Measurements from ENCODE around the gene MCL1. TPM values are rescaled to one million over a fixed set of nuclear protein-coding genes. Genes with fewer than 3 reads are reported as not detected.

The MCL1 gene
- total and polyA plus RNA-seq, 2 of the 13 experiments (the other 11 are each of a cell fraction or from before 2014, with no cell fraction given): 69.5 to 125 TPM

GRCh38 chr1:150552128-150552910, 27.1 kb downstream of the MCL1 start (continued):
- TF ChIP-seq SAP130 (CRISPR knock-in tag; IDR thresholded peaks at IDR 0.05; ENCODE audit: low read depth): peak; percentile 81
- no peak for TF ChIP-seq HOXA7 (CRISPR knock-in tag; IDR thresholded peaks at IDR 0.05)
- peak in 1 of 2 experiments; percentile 57; a peak in 3 of 4 replicates for TF ChIP-seq POLR2A (IDR thresholded peaks at IDR 0.05; ENCODE audit: insufficient read depth in 1 of 2, low read depth in 2 of 2, low read length in 2 of 2)
- TF ChIP-seq ATF3 (CRISPR knock-in tag; IDR thresholded peaks at IDR 0.05): 0 out of 2 replicates have a peak, but pooled peaks have one; percentile 24
- TF ChIP-seq CEBPB (IDR thresholded peaks at IDR 0.05; ENCODE audit: borderline replicate concordance, low read depth, low read length): peak; percentile 98
- TF ChIP-seq THAP11 (CRISPR knock-in tag; IDR thresholded peaks at IDR 0.05): peak; percentile 47
- peak; percentile 88 for TF ChIP-seq ZNF687 (CRISPR knock-in tag; IDR thresholded peaks at IDR 0.05)
- TF ChIP-seq ZNF816 (CRISPR knock-in tag; IDR thresholded peaks at IDR 0.05; ENCODE audit: borderline replicate concordance): peak; percentile 78; the same call in 1 of the 2 replicates
- no peak for TF ChIP-seq ATF7-NPFF (CRISPR knock-in tag; IDR thresholded peaks at IDR 0.05; ENCODE audit: low read depth)
- TF ChIP-seq TARDBP (CRISPR knock-in tag; IDR thresholded peaks at IDR 0.05): peak; percentile 21; the same call in 1 of the 2 replicates
- 0 out of 2 replicates have a peak, but pooled peaks have one; percentile 59 for TF ChIP-seq IRF9 (CRISPR knock-in tag; IDR thresholded peaks at IDR 0.05; ENCODE audit: borderline replicate concordance)
- TF ChIP-seq KDM3A (CRISPR knock-in tag; IDR thresholded peaks at IDR 0.05; ENCODE audit: low read depth): no peak
- TF ChIP-seq EHMT2 (IDR thresholded peaks at IDR 0.05; ENCODE audit: borderline replicate concordance, low read depth, low read length): no peak
- no peak for TF ChIP-seq ZUFSP (CRISPR knock-in tag; IDR thresholded peaks at IDR 0.05; ENCODE audit: borderline replicate concordance)
- no peak for TF ChIP-seq GMEB1 (CRISPR knock-in tag; IDR thresholded peaks at IDR 0.05; ENCODE audit: borderline replicate concordance)
- peak; percentile 68; the same call in 1 of the 2 replicates for TF ChIP-seq ZNF350 (CRISPR knock-in tag; IDR thresholded peaks at IDR 0.05; ENCODE audit: borderline replicate concordance, low read depth)
- TF ChIP-seq ZNF605 (CRISPR knock-in tag; IDR thresholded peaks at IDR 0.05): 0 out of 2 replicates have a peak, but pooled peaks have one; percentile 52
- no peak for TF ChIP-seq SRSF1 (optimal IDR thresholded peaks at IDR 0.05; ENCODE audit: low read depth, low read length)
- no peak for TF ChIP-seq TOE1 (CRISPR knock-in tag; IDR thresholded peaks at IDR 0.05)
- no peak for TF ChIP-seq SMAD1 (CRISPR knock-in tag; IDR thresholded peaks at IDR 0.05; ENCODE audit: borderline replicate concordance, low read depth)
